Fibroblast of villous mesenchyme (primary cell): Measurements from ENCODE around the gene CLDN18. TPM values are rescaled to one million over a fixed set of nuclear protein-coding genes. Genes with fewer than 3 reads are reported as not detected.

Experiments
- DNase-seq: peaks from one replicate; pipeline ENCODE4 v3.0.0-alpha.2; 2010; ENCODE audit warnings: low read depth
- H3K4me3 ChIP-seq: 2 replicates; pipeline ENCODE4 v1.5.1; 2011; ENCODE audit warnings: low read depth, mild to moderate bottlenecking, low read length
- total RNA-seq: library from RNA; depleted of rRNA; stranded (reverse); fragments of >200 nt; gene quantifications from 2 replicates; pipeline ENCODE4 v1.2.3, GENCODE V29; 2012
- TF ChIP-seq, protein P1 (sequence below): IDR thresholded peaks from 2 replicates; pipeline ENCODE4 v1.5.1; 2012; ENCODE audit warnings: low read depth, mild to moderate bottlenecking, low read length; ENCODE audit not compliant: insufficient read depth

The CLDN18 gene
- total RNA-seq, 1 donor = not detected

DNA sequence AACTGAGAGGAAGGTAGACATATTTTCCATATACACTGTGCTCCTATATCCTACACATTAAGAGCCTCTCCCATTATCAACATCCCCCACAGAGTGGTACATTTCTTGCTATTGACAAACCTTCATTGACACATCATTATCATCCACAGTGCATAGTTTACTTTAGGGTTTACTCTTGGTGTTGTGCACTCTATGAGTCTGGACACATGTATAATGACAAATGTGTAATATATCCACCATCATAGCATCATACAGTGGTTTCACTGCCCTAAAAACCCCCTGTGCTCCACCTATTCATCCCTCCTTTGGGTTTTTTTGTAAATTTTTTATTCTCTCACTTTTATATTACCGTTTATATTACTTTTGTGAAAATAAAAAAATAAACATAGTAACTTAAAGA is 22.2 kb upstream of the CLDN18 start:
- H3K4me3 ChIP-seq = no peak overlapping the region
- no peak for DNase-seq
- TF ChIP-seq, protein P1, sequence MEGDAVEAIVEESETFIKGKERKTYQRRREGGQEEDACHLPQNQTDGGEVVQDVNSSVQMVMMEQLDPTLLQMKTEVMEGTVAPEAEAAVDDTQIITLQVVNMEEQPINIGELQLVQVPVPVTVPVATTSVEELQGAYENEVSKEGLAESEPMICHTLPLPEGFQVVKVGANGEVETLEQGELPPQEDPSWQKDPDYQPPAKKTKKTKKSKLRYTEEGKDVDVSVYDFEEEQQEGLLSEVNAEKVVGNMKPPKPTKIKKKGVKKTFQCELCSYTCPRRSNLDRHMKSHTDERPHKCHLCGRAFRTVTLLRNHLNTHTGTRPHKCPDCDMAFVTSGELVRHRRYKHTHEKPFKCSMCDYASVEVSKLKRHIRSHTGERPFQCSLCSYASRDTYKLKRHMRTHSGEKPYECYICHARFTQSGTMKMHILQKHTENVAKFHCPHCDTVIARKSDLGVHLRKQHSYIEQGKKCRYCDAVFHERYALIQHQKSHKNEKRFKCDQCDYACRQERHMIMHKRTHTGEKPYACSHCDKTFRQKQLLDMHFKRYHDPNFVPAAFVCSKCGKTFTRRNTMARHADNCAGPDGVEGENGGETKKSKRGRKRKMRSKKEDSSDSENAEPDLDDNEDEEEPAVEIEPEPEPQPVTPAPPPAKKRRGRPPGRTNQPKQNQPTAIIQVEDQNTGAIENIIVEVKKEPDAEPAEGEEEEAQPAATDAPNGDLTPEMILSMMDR = no peak

- H3K4me3 ChIP-seq = no peak overlapping the region
- TF ChIP-seq, protein P1 = no peak
- no peak for DNase-seq
Observed at GRCh38 chr3:137988152-137988551, 21.8 kb upstream of the CLDN18 start.

- no peak for DNase-seq
- TF ChIP-seq, protein P1 = no peak
- H3K4me3 ChIP-seq = no peak overlapping the region
Observed at GRCh38 chr3:137988982-137989381, 21.0 kb upstream of the CLDN18 start.

- TF ChIP-seq, protein P1 = no peak
- H3K4me3 ChIP-seq = no peak overlapping the region
- DNase-seq = no peak
Observed at GRCh38 chr3:137990427-137990826, 19.5 kb upstream of the CLDN18 start.

DNA sequence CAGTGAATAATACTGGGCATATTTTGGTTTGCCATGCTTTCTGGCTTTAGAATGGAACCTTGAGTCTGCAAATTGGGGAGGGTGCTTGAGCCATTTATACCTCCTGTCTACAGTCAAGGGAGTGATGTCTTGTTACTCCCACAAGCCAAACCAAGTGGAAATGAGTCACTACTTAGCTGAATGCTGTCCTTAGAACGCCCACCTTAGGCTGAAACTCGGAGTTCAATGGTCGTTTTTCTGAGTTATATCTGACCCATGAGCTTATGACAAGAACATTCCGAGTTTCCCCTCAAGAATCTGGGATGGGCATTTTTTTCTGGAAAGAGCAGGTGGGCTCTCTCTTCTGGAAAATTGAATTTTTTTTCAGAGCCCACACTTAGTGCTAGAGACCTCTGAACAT is 17.4 kb upstream of the CLDN18 start:
- no peak overlapping the region for H3K4me3 ChIP-seq
- DNase-seq = no peak
- TF ChIP-seq, protein P1 = no peak

GRCh38 chr3:137998121-137999042 is 11.6 kb upstream of the CLDN18 start:
- DNase-seq = no peak
- H3K4me3 ChIP-seq = no peak overlapping the region
- TF ChIP-seq, protein P1 = no peak
